Colonic mucosa (tissue), 4 donors: ENCODE measurements around the gene TBC1D5. TPM values are rescaled to one million over a fixed set of nuclear protein-coding genes. Genes with fewer than 3 reads are reported as not detected.
"Not testable (repeated sequence)": the region's sequence is repeated elsewhere in the genome, so short reads cannot be mapped to it uniquely, and the experiment has no call there.

Experiments used
- DNase-seq: peaks from one replicate; pipeline ENCODE4 v3.0.0-alpha.2; 2020
- H3K27ac ChIP-seq: fragments of 200-600 bp; one replicate; pipeline ENCODE4 v1.8.0; 2021
- H3K27me3 ChIP-seq: fragments of 200-600 bp; one replicate; pipeline ENCODE4 v1.8.0; 2021
- H3K36me3 ChIP-seq: fragments of 200-600 bp; one replicate; pipeline ENCODE4 v1.8.0; 2021
- H3K4me1 ChIP-seq: fragments of 200-600 bp; one replicate; pipeline ENCODE4 v1.8.0; 2021; ENCODE audit warnings: mild to moderate bottlenecking
- H3K4me3 ChIP-seq: fragments of 200-600 bp; one replicate; pipeline ENCODE4 v1.8.0; 2021
- H3K9ac ChIP-seq, 2 donors: one replicate each; pipeline ENCODE4 v1.7.0; 2013; ENCODE audit warnings: control low read depth in 2 of 2, low read depth in 2 of 2, low read length in 2 of 2
- H3K9me3 ChIP-seq: fragments of 200-600 bp; one replicate; pipeline ENCODE4 v1.8.0; 2021
- CTCF ChIP-seq: fragments of 200-600 bp; IDR thresholded peaks from one replicate; pipeline ENCODE4 v1.8.0; 2022; ENCODE audit warnings: antibody characterized with exemption, mild to moderate bottlenecking
- intact Hi-C: fragments of 100-400 bp; cut with DNase I; formaldehyde crosslinking; loops from one replicate; pipeline ENCODE4 v1.14.1; 2022
- total RNA-seq, 2 donors: library from RNA; stranded (reverse); fragmentation: NEBNext Ultra II Directional in 1 of 2; extraction: Animal tissue kit (Norgen Biotek cat#: 25700) in 1 of 2; gene quantifications; one replicate each; pipeline ENCODE4 v1.2.1, GENCODE V29; 2021
- donor health status: healthy.
- donor health status: DM: no; HTN: no; CAD: no.
- donor health status: DM: no; HTN: no; CAD: no.

Gene TBC1D5
- total RNA-seq, 2 donors from 2014 or later = 29.9 to 31.2 TPM

- Histone ChIP-seq H3K9ac (no peak overlapping the region), H3K4me1 (no peaks in the 10 kb centered on the region), H3K27me3 (no peaks in the 10 kb centered on the region), H3K9me3 (no peaks in the 10 kb centered on the region), H3K27ac (no peak overlapping the region), H3K36me3 (no peaks in the 10 kb centered on the region), H3K4me3 (no peak overlapping the region)
- intact Hi-C loops = no loop called here
- DNase-seq = no peak
- no peak for TF ChIP-seq CTCF
These were observed 34.5 kb downstream of the TBC1D5 start for GRCh38 chr3:17707813-17708543.

DNA sequence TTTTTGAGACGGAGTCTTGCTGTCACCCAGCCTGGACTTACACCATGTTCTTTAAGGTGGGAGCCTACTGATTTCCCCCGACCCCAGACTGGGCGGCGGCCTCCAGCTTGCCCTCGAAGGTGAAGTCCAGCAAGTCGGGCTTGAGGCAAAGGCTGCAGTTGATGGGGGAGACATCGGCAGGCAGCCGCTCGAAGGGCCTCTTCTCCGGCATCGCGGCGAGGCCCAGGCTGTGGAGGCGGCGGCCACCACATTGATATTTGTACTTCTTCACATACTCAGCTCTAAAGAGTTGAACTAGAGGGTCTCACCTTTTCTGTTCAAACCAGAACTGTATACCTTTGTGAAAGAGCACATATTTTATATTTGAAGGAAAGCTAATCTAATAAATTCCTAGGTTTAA, 36.4 kb downstream of the TBC1D5 start:
- H3K9ac ChIP-seq, intact Hi-C loops, H3K4me1 ChIP-seq, DNase-seq, H3K27ac ChIP-seq, H3K9me3 ChIP-seq, H3K36me3 ChIP-seq, H3K4me3 ChIP-seq, H3K27me3 ChIP-seq: not testable (repeated sequence)

GRCh38 chr3:17699815-17700214, 42.6 kb downstream of the TBC1D5 start:
- H3K4me1 ChIP-seq, H3K4me3 ChIP-seq, DNase-seq, H3K9ac ChIP-seq, H3K27me3 ChIP-seq, H3K36me3 ChIP-seq, intact Hi-C loops, H3K9me3 ChIP-seq, H3K27ac ChIP-seq: not testable (repeated sequence)

GRCh38 chr3:17695665-17696064, 46.8 kb downstream of the TBC1D5 start:
- intact Hi-C loops, DNase-seq, H3K27me3 ChIP-seq, H3K4me3 ChIP-seq, H3K4me1 ChIP-seq, H3K36me3 ChIP-seq, H3K27ac ChIP-seq, H3K9me3 ChIP-seq, H3K9ac ChIP-seq: not testable (repeated sequence)

- H3K4me3 ChIP-seq, DNase-seq, H3K36me3 ChIP-seq, intact Hi-C loops, H3K4me1 ChIP-seq, H3K27ac ChIP-seq, H3K9me3 ChIP-seq, H3K27me3 ChIP-seq, H3K9ac ChIP-seq: not testable (repeated sequence)
These were observed 48.8 kb downstream of the TBC1D5 start for GRCh38 chr3:17693670-17693999.

DNA sequence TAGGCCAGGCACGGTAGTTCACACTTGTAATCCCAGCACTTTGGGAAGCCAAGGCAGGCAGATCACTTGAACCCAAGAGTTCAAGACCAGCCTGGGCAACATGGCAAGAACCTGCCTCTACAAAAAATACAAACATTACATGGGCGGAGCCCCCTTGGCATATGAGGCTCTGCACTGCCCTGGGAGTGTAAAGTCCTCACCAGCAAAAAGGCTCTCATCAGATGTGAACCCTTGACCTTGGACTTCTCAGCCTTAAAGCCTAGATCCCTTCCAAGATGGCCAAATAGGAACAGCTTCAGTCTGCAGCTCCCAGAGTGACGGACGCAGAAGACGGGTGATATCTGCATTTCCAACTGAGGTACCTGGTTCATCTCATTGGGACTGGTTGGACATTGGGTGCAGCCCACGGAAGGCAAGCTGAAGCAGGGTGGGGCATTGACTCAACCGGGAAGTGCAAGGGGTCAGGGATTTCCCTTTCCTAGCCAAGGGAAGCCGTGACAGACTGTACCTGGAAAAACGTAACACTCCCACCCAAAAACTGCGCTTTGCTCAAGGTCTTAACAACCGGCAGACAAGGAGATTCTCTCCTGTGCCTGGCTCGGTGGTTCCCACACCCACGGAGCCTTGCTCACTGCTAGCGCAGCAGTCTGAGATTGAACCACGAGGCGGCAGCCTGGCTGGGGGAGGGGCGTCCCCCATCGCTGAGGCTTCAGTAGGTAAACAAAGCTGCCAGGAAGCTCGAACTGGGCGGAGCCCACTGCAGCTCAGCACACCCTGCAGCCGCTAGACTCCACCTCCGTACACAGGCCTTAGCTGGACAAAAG, 49.4 kb downstream of the TBC1D5 start:
- H3K4me1 ChIP-seq, H3K36me3 ChIP-seq, H3K27me3 ChIP-seq, H3K4me3 ChIP-seq, H3K27ac ChIP-seq, H3K9me3 ChIP-seq, H3K9ac ChIP-seq, intact Hi-C loops, DNase-seq: not testable (repeated sequence)

DNA sequence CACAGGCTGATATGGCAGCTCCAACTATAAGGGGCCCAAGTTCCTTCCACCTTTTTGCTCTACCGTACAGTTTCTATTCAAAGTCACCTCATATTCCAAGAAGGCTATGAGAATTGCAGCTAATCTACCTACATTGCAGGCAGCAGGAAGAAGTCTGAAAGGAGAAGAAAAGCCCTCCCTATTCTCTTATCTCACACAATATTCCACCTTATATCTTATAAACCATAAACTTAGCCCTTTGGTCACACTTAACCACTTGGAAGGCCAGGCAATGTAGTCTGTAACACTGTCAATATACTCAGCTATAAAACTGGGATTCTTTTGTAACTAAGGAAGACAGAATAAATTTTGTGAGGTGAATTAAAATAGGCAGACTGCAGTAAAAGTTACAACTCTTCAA, 54.9 kb downstream of the TBC1D5 start:
- intact Hi-C loops = no loop called here
- Histone ChIP-seq H3K36me3 (no peaks in the 10 kb centered on the region), H3K27ac (peak overlapping the region; percentile 33), H3K4me1 (no peaks in the 10 kb centered on the region), H3K9me3 (no peaks in the 10 kb centered on the region), H3K4me3 (no peak overlapping the region), H3K9ac (no peak overlapping the region), H3K27me3 (no peaks in the 10 kb centered on the region)
- DNase-seq = peak; percentile 27
- TF ChIP-seq CTCF = no peak

- H3K4me3 ChIP-seq = no peak overlapping the region
- no peak for DNase-seq
- no peak overlapping the region for H3K27ac ChIP-seq
- no peak overlapping the region for H3K9ac ChIP-seq
- no peaks in the 10 kb centered on the region for H3K4me1 ChIP-seq
- intact Hi-C loops = no loop called here
- H3K9me3 ChIP-seq = no peaks in the 10 kb centered on the region
- no peaks in the 10 kb centered on the region for H3K36me3 ChIP-seq
- H3K27me3 ChIP-seq = no peaks in the 10 kb centered on the region
- no peak for TF ChIP-seq CTCF
These were observed 55.8 kb downstream of the TBC1D5 start for GRCh38 chr3:17686613-17687012.
